ENCODE results near the gene CLTB. TPM values are rescaled to one million over a fixed set of nuclear protein-coding genes. Genes with fewer than 3 reads are reported as not detected.
A peak's percentile ranks its signal among the peaks of the same experiment; 100 is the strongest.

The CLTB gene
- 122 and 141 TPM in 2 replicates for polyA plus RNA-seq (2011; rRNA removed)
- polyA minus RNA-seq (2011; rRNA and poly(A)+ RNA removed) = 27.5 and 39.1 TPM in 2 replicates

GRCh38 chr5:176415952-176416924 lies at the start of gene CLTB:
Gene CLTB, minus strand, starts transcription at chr5:176416539. Its CDS starts 176 bp downstream, at chr5:176416363.
- POLR2A ChIA-PET = no interaction called here
- 0 out of 2 replicates have a peak, but pooled peaks have one; percentile 16 for TF ChIP-seq CTCF (IDR thresholded peaks at IDR 0.05; ENCODE audit: insufficient read depth, low read depth, low read length)

GRCh38 chr5:176463113-176463764 lies 46.9 kb upstream of the CLTB start:
- TF ChIP-seq CTCF (IDR thresholded peaks at IDR 0.05; ENCODE audit: insufficient read depth, low read depth, low read length) = no peak
- DNase-seq (ENCODE audit: low read depth) = no peak
- H3K4me3 ChIP-seq (ENCODE audit: low read depth, low read length) = no peak overlapping the region
- H3K27me3 ChIP-seq (ENCODE audit: control insufficient read depth, insufficient read depth, low read length) = no peaks in the 10 kb centered on the region
- no peaks in the 10 kb centered on the region for H3K36me3 ChIP-seq (ENCODE audit: control insufficient read depth, insufficient read depth, low read length)
- CTCF ChIA-PET = interaction anchor here (1.3 to 1.4 kb wide), 2 partner anchors 16 to 81 kb away, joined by 3 to 5 read pairs; no protein-coding TSS in a partner anchor
- POLR2A ChIA-PET = no interaction called here

More at GRCh38 chr5:176415952-176416924, at the start of gene CLTB:
- Histone ChIP-seq H3K27me3 (ENCODE audit: control insufficient read depth, insufficient read depth, low read length) (no peaks in the 10 kb centered on the region), H3K36me3 (ENCODE audit: control insufficient read depth, insufficient read depth, low read length) (no peaks in the 10 kb centered on the region), H3K4me3 (ENCODE audit: low read depth, low read length) (peak within 1 kb of the TSS; percentile 84)
- CTCF ChIA-PET = interaction anchor here (0.6 to 3.4 kb wide), 25 partner anchors 10 to 683 kb away, joined by 3 to 25 read pairs (median 3); partner anchors contain the start of genes FAF2 and RNF44
- no peak for DNase-seq (ENCODE audit: low read depth)

- DNase-seq (ENCODE audit: low read depth) = no peak
- ChIA-PET POLR2A (no interaction called here), CTCF (interaction anchor here (1.3 kb wide), 1 partner anchor 14 kb away, joined by 4 read pairs; the partner anchor contains the start of gene FAF2)
- TF ChIP-seq CTCF (IDR thresholded peaks at IDR 0.05; ENCODE audit: insufficient read depth, low read depth, low read length) = no peak
- Histone ChIP-seq H3K4me3 (ENCODE audit: low read depth, low read length) (no peak overlapping the region), H3K36me3 (ENCODE audit: control insufficient read depth, insufficient read depth, low read length) (no peaks in the 10 kb centered on the region), H3K27me3 (ENCODE audit: control insufficient read depth, insufficient read depth, low read length) (no peaks in the 10 kb centered on the region)
Observed at GRCh38 chr5:176461349-176461748, 45.0 kb upstream of the CLTB start.

GRCh38 chr5:176458904-176459561 lies 42.7 kb upstream of the CLTB start:
- ChIA-PET POLR2A (no interaction called here), CTCF (interaction anchor here (0.7 to 1.3 kb wide), 2 partner anchors 11 to 373 kb away, joined by 3 to 5 read pairs; partner anchors contain the start of gene FAF2)
- Histone ChIP-seq H3K36me3 (ENCODE audit: control insufficient read depth, insufficient read depth, low read length) (no peaks in the 10 kb centered on the region), H3K4me3 (ENCODE audit: low read depth, low read length) (no peak overlapping the region), H3K27me3 (ENCODE audit: control insufficient read depth, insufficient read depth, low read length) (no peaks in the 10 kb centered on the region)
- no peak for TF ChIP-seq CTCF (IDR thresholded peaks at IDR 0.05; ENCODE audit: insufficient read depth, low read depth, low read length)
- no peak for DNase-seq (ENCODE audit: low read depth)

Data from BJ (cell line).